ENCODE results near the gene SPHK1. TPM values are rescaled to one million over a fixed set of nuclear protein-coding genes. Genes with fewer than 3 reads are reported as not detected.

The SPHK1 gene
- total RNA-seq, 2 experiments from 2014 or later = 15.7 to 17.7 TPM

DNA sequence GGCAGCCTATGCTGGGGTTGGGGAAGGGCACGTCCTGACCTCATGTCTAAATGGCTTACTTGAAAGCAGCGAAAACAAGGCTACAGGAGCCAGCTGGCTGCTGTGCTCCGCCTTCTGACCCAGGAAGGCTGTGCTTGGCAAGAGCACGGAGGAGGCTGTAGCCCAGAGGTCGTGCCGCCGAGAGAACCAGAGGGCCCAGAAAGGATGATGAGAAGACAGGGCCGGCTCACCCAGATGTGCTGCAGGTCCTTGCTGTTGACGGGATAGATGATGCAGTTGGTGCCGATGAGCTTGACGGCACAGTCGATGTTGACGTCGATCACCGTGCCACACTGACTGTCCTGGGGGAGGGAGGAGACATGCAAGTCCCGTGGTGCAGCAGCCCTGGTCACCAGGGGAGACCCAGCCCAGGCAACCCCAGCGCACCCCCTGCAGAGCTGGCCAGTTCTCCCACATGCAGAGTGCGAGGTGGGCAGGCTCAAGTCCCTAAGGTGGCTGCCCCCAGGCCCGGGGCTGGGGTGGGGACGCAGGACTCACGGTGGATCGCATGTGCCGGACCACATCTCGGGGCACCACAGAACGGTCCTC lies 20.7 kb downstream of the SPHK1 start:
- Mint-ChIP-seq H3K9me3 (no peaks in the 10 kb centered on the region), H3K27ac (no peak overlapping the region), H3K27me3 (no peaks in the 10 kb centered on the region), H3K4me1 (ENCODE audit: low read depth) (peaks cover 4% of the 10 kb centered on the region), H3K36me3 (ENCODE audit: low read depth) (peaks cover 21% of the 10 kb centered on the region), H3K4me3 (no peak overlapping the region)
- intact Hi-C loops (cut with micrococcal nuclease) = loop anchor here (5.0 kb wide), 1 partner anchor 102 kb away; no protein-coding TSS in a partner anchor
- CTCF ChIA-PET = interaction anchor here (0.6 to 4.1 kb wide), 4 partner anchors 7 to 105 kb away, joined by 3 to 35 read pairs (median 4); no protein-coding TSS in a partner anchor
- no peak for DNase-seq
- POLR2A ChIA-PET = interaction anchor here (0.9 to 1.0 kb wide), 4 partner anchors 11 to 35 kb away, joined by 3 read pairs; no protein-coding TSS in a partner anchor
- ATAC-seq = no peak
- TF ChIP-seq, protein P1, sequence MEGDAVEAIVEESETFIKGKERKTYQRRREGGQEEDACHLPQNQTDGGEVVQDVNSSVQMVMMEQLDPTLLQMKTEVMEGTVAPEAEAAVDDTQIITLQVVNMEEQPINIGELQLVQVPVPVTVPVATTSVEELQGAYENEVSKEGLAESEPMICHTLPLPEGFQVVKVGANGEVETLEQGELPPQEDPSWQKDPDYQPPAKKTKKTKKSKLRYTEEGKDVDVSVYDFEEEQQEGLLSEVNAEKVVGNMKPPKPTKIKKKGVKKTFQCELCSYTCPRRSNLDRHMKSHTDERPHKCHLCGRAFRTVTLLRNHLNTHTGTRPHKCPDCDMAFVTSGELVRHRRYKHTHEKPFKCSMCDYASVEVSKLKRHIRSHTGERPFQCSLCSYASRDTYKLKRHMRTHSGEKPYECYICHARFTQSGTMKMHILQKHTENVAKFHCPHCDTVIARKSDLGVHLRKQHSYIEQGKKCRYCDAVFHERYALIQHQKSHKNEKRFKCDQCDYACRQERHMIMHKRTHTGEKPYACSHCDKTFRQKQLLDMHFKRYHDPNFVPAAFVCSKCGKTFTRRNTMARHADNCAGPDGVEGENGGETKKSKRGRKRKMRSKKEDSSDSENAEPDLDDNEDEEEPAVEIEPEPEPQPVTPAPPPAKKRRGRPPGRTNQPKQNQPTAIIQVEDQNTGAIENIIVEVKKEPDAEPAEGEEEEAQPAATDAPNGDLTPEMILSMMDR (IDR thresholded peaks at IDR 0.05) = no peak

DNA sequence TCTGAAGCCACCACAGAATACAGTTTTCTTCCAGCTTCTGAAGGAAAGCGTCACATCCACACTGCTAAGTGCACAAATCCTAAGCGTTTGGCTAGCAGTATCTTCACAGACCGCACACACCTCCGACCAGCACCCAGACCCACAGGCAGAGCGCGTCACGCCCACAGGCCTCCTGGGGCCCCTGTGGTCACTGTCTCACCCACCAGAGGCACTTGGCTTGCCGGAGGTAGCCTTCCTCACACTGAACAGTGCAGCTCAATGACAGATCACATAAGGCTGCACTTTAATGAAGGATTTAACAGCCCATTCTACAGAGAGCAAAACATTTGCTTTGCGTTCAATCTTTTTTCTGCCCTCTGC lies 21.2 kb downstream of the SPHK1 start:
- ChIA-PET POLR2A (interaction anchor here (0.9 to 1.0 kb wide), 4 partner anchors 10 to 35 kb away, joined by 3 read pairs; no protein-coding TSS in a partner anchor), CTCF (interaction anchor here (0.6 to 4.1 kb wide), 4 partner anchors 7 to 106 kb away, joined by 3 to 35 read pairs (median 4); no protein-coding TSS in a partner anchor)
- DNase-seq = no peak
- Mint-ChIP-seq H3K36me3 (ENCODE audit: low read depth) (peaks cover 21% of the 10 kb centered on the region), H3K27ac (no peak overlapping the region), H3K9me3 (no peaks in the 10 kb centered on the region), H3K4me1 (ENCODE audit: low read depth) (peaks cover 4% of the 10 kb centered on the region), H3K4me3 (no peak overlapping the region), H3K27me3 (no peaks in the 10 kb centered on the region)
- TF ChIP-seq, protein P1 (IDR thresholded peaks at IDR 0.05) = no peak
- no peak for ATAC-seq
- intact Hi-C loops (cut with micrococcal nuclease) = loop anchor here (5.0 kb wide), 1 partner anchor 102 kb away; no protein-coding TSS in a partner anchor

DNA sequence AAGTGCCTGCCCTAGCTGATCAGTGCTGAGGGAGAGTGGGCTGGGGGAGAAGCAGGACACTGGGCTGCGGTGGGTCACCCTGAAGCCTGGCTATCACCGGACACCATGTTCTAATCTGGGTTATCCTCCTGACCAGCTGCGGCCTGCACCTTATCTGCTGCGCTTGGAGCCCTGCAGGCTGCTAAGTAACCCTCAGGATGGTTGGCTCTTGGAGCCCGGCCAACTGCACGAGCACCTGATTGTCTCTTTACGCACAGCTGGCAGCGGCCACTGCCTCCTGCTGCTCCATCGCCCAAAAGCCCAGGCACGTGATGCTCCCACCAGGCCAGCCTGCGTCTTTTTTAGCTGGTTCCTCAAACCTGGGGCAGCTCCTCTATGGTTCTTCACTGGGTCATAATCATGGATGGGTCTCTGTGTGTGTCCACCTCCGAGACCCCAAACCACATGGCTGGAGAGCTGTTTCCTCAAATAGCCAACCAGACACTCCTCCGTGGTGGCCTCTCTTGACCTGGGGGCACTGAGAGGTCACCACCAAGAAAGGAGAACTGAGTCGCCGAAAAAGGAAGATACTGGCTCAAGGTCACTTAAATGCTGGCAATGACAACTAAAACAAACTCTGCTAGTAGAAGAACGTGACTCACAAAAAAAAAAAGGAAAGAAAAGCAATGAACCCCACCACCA lies 21.7 kb downstream of the SPHK1 start:
- H3K27me3 Mint-ChIP-seq = no peaks in the 10 kb centered on the region
- peaks cover 20% of the 10 kb centered on the region for H3K36me3 Mint-ChIP-seq (ENCODE audit: low read depth)
- H3K4me3 Mint-ChIP-seq = no peak overlapping the region
- intact Hi-C loops (cut with micrococcal nuclease) = loop anchor here (5.0 kb wide), 1 partner anchor 101 kb away; no protein-coding TSS in a partner anchor
- ChIA-PET CTCF (interaction anchor here (1.4 to 4.1 kb wide), 4 partner anchors 8 to 21 kb away, joined by 4 to 35 read pairs (median 12); partner anchors contain the start of gene SPHK1), POLR2A (interaction anchor here (0.9 to 1.0 kb wide), 2 partner anchors 10 to 36 kb away, joined by 3 read pairs; no protein-coding TSS in a partner anchor)
- H3K27ac Mint-ChIP-seq = no peak overlapping the region
- DNase-seq (no peak), ATAC-seq (no peak)
- no peaks in the 10 kb centered on the region for H3K9me3 Mint-ChIP-seq
- TF ChIP-seq, protein P1 (IDR thresholded peaks at IDR 0.05) = no peak
- peaks cover 4% of the 10 kb centered on the region for H3K4me1 Mint-ChIP-seq (ENCODE audit: low read depth)

DNA sequence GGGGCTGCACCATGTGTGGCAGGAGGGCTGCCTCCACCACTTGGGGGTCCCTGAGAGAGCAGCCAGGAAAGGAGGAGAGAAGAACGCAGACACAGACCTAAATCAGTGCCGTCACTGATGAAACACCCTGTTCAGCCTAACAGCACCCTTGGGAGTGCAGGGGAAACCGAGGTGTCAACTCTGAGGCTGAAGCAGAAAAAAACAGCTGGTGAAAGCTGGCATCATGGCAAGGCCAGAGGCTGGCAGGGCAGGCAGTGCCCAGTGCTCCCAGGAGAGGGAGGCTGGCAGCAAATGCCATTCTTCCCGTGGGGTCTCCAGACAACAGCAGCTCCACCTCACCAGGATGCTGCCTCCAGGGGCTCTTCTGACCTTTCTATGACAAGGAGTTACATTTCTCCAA lies 23.1 kb downstream of the SPHK1 start:
- H3K27ac Mint-ChIP-seq = no peak overlapping the region
- TF ChIP-seq, protein P1 (IDR thresholded peaks at IDR 0.05) = no peak
- H3K36me3 Mint-ChIP-seq (ENCODE audit: low read depth) = peaks cover 14% of the 10 kb centered on the region
- no peaks in the 10 kb centered on the region for H3K27me3 Mint-ChIP-seq
- peaks cover 4% of the 10 kb centered on the region for H3K4me1 Mint-ChIP-seq (ENCODE audit: low read depth)
- ChIA-PET POLR2A (interaction anchor here (1.3 kb wide), 1 partner anchor 99 kb away, joined by 3 read pairs; no protein-coding TSS in a partner anchor), CTCF (interaction anchor here (0.8 to 4.1 kb wide), 17 partner anchors 9 to 394 kb away, joined by 3 to 35 read pairs (median 6); partner anchors contain the start of gene SPHK1)
- intact Hi-C loops (cut with micrococcal nuclease) = loop anchor here (5.0 kb wide), 1 partner anchor 100 kb away; no protein-coding TSS in a partner anchor
- ATAC-seq (no peak), DNase-seq (no peak)
- no peak overlapping the region for H3K4me3 Mint-ChIP-seq
- H3K9me3 Mint-ChIP-seq = no peaks in the 10 kb centered on the region
